Neural progenitor cell (in vitro differentiated cells): Measurements from ENCODE around the gene GUCY1A2.

Experiments used
- CTCF ChIP-seq: fragments of 200-600 bp; sonication (generic); IDR thresholded peaks from 2 replicates; pipeline ENCODE4 v1.5.1; 2017; ENCODE audit warnings: antibody characterized with exemption, mild to moderate bottlenecking
- EZH2 ChIP-seq: fragments of 200-600 bp; sonication (generic); IDR thresholded peaks from 2 replicates; pipeline ENCODE4 v1.6.1; 2017; ENCODE audit warnings: antibody characterized with exemption, mild to moderate bottlenecking, moderate library complexity

GRCh38 chr11:107018219-107018901 lies at the start of gene GUCY1A2:
- TF ChIP-seq EZH2, result no peak
- TF ChIP-seq CTCF, result no peak
